ENCODE results near the gene PRMT3.

DNA sequence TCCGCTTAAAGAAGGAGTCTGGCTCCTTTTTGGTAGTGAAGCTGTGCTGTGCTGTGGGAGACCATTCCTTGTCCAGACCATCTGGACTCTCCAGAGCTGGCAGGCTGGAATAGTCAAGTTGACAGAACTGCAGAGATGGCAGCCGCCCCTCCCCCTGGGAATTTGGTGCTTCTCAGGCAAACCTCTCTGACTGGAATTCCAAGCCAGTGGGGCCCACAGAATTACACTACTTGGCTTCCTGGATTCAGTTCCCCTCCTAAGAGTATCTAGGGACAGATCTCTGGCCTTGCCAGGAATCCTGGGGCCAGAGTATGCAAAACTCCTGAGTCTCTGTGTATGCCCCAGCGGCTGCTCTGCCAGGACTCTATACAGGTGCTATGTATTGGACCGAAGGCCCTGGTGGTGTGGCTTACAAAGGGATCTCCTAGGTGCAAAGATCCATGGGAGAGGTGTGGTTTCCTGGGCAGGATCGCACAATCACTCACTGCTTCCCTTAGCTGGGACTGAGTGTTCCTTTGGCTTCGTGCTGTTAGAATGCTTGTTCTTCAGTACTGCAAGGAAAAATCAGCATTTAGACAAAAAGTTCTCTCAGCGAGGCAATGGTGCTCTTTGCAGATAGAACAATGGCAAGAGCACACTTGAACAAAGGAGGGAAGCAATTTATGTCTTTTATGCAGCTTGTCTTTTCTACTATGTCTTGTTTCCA is 86.8 kb downstream of the PRMT3 start:
- no peak for TF ChIP-seq CTCF (tag by site-specific recombination; IDR thresholded peaks at IDR 0.05)
- TF ChIP-seq ZBTB21 (tag by site-specific recombination; IDR thresholded peaks at IDR 0.05) = no peak
